Thyroid gland (tissue), 4 donors: ENCODE data around the gene SNRPB2. TPM values are rescaled to one million over a fixed set of nuclear protein-coding genes. Genes with fewer than 3 reads are reported as not detected.
A peak's percentile ranks its signal among the peaks of the same experiment; 100 is the strongest.

Source experiments
- DNase-seq, 2 donors: peaks; one replicate each; pipeline ENCODE4 v3.0.0-alpha.2; 2019
- H3K27ac ChIP-seq, 3 donors: fragments of 200-600 bp; sonication (generic); 1 replicate in 2 of 3; 2 replicates in 1 of 3; pipeline ENCODE4 v1.5.1; 2016 to 2019; ENCODE audit warnings: mild to moderate bottlenecking in 1 of 3, moderate library complexity in 1 of 3
- H3K27me3 ChIP-seq: fragments of 200-600 bp; sonication (generic); one replicate; pipeline ENCODE4 v1.5.1; 2019
- H3K36me3 ChIP-seq, 2 donors: fragments of 200-600 bp; sonication (generic); one replicate each; pipeline ENCODE4 v1.5.1; 2016 to 2019
- H3K4me1 ChIP-seq, 2 donors: fragments of 200-600 bp; sonication (generic); one replicate each; pipeline ENCODE4 v1.5.1; 2017 to 2019
- H3K4me3 ChIP-seq, 3 donors: fragments of 200-600 bp; sonication (generic); replicated peaks in 1 of 3; 1 replicate in 2 of 3; 2 replicates in 1 of 3; pipeline ENCODE4 v1.5.1; 2016; ENCODE audit warnings: mild to moderate bottlenecking in 1 of 3
- H3K9me3 ChIP-seq: fragments of 200-600 bp; sonication (generic); one replicate; pipeline ENCODE4 v1.5.1; 2017
- POLR2A ChIP-seq, 2 donors: fragments of 450-650 bp; IDR thresholded peaks; one replicate each; pipeline ENCODE4 v1.6.1; 2017; ENCODE audit warnings: antibody characterized with exemption in 2 of 2, mild to moderate bottlenecking in 2 of 2, moderate library complexity in 1 of 2
- WGBS, 2 donors: methylation state at CpG; one replicate each; pipeline ENCODE4 v1.1.5; 2017; 5-methylcytosine and 5-hydroxymethylcytosine counted together
- intact Hi-C: fragments of 100-400 bp; cut with DNase I; formaldehyde crosslinking; loops from one replicate; pipeline ENCODE4 v1.15.1; 2023
- total RNA-seq, 4 donors: library from RNA; depleted of rRNA; stranded (reverse); fragments of >200 nt; gene quantifications; one replicate each; pipeline ENCODE4 v1.2.3, GENCODE V29; 2016
- TF ChIP-seq, protein P1 (sequence below), 6 experiments: fragments of 200-600 bp in 3 of 6; fragments of 450-650 bp in 3 of 6; sonication (generic) in 3 of 6; IDR thresholded peaks; one replicate each; pipeline ENCODE4 v1.5.1; 2016 to 2019; ENCODE audit warnings: antibody characterized with exemption in 6 of 6, mild to moderate bottlenecking in 2 of 6, inconsistent platforms in 1 of 6, moderate library complexity in 1 of 6

The SNRPB2 gene
- total RNA-seq, 4 donors from 2014 or later = 24.8 to 42.0 (median 35.2) TPM

DNA sequence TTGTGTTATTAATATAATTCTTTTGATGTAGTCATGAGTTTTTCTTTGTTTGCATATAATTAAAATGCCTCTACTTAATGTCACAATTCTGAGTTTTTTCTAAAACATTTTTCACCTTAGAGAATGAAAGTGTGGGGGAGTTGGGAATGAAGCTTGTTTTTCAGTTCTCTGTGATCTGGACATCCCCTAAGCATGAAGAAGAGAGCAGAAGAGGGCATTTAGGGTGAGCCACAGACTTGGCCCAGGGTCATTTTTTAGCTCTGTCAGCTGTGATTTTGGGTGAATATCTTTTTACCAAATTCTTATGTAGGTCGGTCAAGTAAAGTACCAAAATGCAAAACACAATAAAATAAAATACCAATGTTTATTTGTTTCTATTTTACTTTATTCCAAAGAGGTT lies 22.3 kb downstream of the SNRPB2 start:
- Histone ChIP-seq H3K27ac (no peak overlapping the region), H3K27me3 (no peaks in the 10 kb centered on the region), H3K9me3 (no peaks in the 10 kb centered on the region), H3K4me3 (no peak overlapping the region), H3K4me1 (peaks cover 8 to 9% of the 10 kb centered on the region in 2 donors), H3K36me3 (no peaks in the 10 kb centered on the region)
- intact Hi-C loops = no loop called here
- TF ChIP-seq, protein P1, sequence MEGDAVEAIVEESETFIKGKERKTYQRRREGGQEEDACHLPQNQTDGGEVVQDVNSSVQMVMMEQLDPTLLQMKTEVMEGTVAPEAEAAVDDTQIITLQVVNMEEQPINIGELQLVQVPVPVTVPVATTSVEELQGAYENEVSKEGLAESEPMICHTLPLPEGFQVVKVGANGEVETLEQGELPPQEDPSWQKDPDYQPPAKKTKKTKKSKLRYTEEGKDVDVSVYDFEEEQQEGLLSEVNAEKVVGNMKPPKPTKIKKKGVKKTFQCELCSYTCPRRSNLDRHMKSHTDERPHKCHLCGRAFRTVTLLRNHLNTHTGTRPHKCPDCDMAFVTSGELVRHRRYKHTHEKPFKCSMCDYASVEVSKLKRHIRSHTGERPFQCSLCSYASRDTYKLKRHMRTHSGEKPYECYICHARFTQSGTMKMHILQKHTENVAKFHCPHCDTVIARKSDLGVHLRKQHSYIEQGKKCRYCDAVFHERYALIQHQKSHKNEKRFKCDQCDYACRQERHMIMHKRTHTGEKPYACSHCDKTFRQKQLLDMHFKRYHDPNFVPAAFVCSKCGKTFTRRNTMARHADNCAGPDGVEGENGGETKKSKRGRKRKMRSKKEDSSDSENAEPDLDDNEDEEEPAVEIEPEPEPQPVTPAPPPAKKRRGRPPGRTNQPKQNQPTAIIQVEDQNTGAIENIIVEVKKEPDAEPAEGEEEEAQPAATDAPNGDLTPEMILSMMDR (IDR thresholded peaks at IDR 0.05) = no peak
- TF ChIP-seq POLR2A (IDR thresholded peaks at IDR 0.05) = no peak
- WGBS, 2 donors = 80 to 86% methylated on average over 1 of the region's 1 CpG
- DNase-seq = no peak

- no peaks in the 10 kb centered on the region for H3K9me3 ChIP-seq
- intact Hi-C loops = no loop called here
- no peaks in the 10 kb centered on the region for H3K27me3 ChIP-seq
- peaks cover 0 to 3% of the 10 kb centered on the region in 2 donors for H3K4me1 ChIP-seq
- no peak for TF ChIP-seq POLR2A (IDR thresholded peaks at IDR 0.05)
- TF ChIP-seq, protein P1 (IDR thresholded peaks at IDR 0.05) = no peak
- H3K4me3 ChIP-seq = no peak overlapping the region
- H3K36me3 ChIP-seq = no peaks in the 10 kb centered on the region
- DNase-seq = no peak
- H3K27ac ChIP-seq = no peak overlapping the region
Observed at GRCh38 chr20:16752901-16753300, 23.1 kb downstream of the SNRPB2 start.

DNA sequence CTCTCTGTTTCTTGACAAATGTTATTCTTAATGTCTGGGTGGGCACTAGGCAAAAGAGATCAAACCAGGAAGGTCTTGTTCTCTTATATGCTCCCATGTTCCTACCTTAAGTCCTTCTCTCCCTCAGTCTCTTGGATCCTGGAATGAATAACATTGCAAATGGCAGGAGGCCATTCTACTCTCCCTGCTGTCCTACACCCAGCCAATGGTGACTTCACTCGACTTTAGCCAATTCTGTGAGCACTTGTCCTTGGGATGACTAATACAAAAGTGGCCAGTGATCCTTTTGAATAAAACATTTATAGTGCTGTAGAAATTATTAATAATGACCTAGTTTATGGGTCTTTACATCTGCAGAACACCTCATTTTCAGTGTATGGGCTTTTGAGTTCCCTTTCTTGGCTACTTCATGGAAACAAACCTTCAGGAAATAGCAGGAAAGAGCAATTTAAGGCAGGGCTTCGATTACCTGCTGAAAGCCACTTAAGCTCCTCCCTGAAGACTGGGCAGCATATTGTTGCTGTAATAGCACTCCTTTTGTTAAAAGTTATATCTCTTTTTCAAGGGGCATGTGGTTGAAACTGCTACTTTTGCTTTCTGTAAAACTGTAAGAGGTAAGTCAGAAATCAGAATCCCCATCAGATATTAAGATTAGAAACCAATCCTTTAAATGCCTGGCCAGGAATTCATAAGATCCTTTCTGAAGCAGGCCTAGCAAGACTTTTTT lies 28.8 kb downstream of the SNRPB2 start:
- H3K9me3 ChIP-seq = no peaks in the 10 kb centered on the region
- WGBS, 2 donors = 45 to 56% methylated on average over 2 of the region's 2 CpGs
- intact Hi-C loops = no loop called here
- H3K4me3 ChIP-seq = no peak overlapping the region
- H3K4me1 ChIP-seq = peaks cover 15 to 30% of the 10 kb centered on the region in 2 donors
- peak overlapping the region in 1 of 3 donors; percentile 5 for H3K27ac ChIP-seq
- H3K27me3 ChIP-seq = no peaks in the 10 kb centered on the region
- DNase-seq = no peak
- no peaks in the 10 kb centered on the region for H3K36me3 ChIP-seq
- no peak for TF ChIP-seq POLR2A (IDR thresholded peaks at IDR 0.05)
- TF ChIP-seq, protein P1 (IDR thresholded peaks at IDR 0.05) = no peak

GRCh38 chr20:16759181-16759563 lies 29.3 kb downstream of the SNRPB2 start:
- peak overlapping the region in 2 of 3 donors; percentile 5 to 94 for H3K27ac ChIP-seq
- H3K9me3 ChIP-seq = no peaks in the 10 kb centered on the region
- DNase-seq = no peak
- no peaks in the 10 kb centered on the region for H3K27me3 ChIP-seq
- TF ChIP-seq POLR2A (IDR thresholded peaks at IDR 0.05) = no peak
- TF ChIP-seq, protein P1 (IDR thresholded peaks at IDR 0.05) = no peak
- 90 to 94% methylated on average over 1 of the region's 1 CpG for WGBS, 2 donors
- H3K36me3 ChIP-seq = no peaks in the 10 kb centered on the region
- no peak overlapping the region for H3K4me3 ChIP-seq
- intact Hi-C loops = no loop called here
- H3K4me1 ChIP-seq = peaks cover 15 to 30% of the 10 kb centered on the region in 2 donors

- intact Hi-C loops = no loop called here
- DNase-seq = peak; percentile 83 to 86
Observed at GRCh38 chr20:16760431-16761304, 30.8 kb downstream of the SNRPB2 start.

More at GRCh38 chr20:16760431-16761304, 30.8 kb downstream of the SNRPB2 start:
- Histone ChIP-seq H3K4me1 (peaks cover 15 to 30% of the 10 kb centered on the region in 2 donors), H3K4me3 (no peak overlapping the region), H3K9me3 (no peaks in the 10 kb centered on the region), H3K36me3 (no peaks in the 10 kb centered on the region), H3K27ac (peak overlapping the region; percentile 71 to 94 (median 76)), H3K27me3 (no peaks in the 10 kb centered on the region)
- WGBS, 2 donors = 25% methylated on average over 11 of the region's 11 CpGs
- TF ChIP-seq POLR2A (IDR thresholded peaks at IDR 0.05) = no peak
- TF ChIP-seq, protein P1 (IDR thresholded peaks at IDR 0.05) = peak in 2 of 6 experiments; percentile 17 to 26
